Cardiac fibroblast (primary cell): Measurements from ENCODE around the gene TRAF3IP1.

ENCODE experiments used
- DNase-seq, 2 donors: peaks; one replicate each; pipeline versions ENCODE4 v3.0.0 to v3.0.0-alpha.2; 2010; ENCODE audit warnings: low read depth in 2 of 2
- H3K4me3 ChIP-seq, 2 donors: replicated peaks in 1 of 2; 1 replicate in 1 of 2; 2 replicates in 1 of 2; pipeline ENCODE4 v1.5.1; 2011; ENCODE audit warnings: low read depth in 2 of 2, low read length in 2 of 2, mild to moderate bottlenecking in 2 of 2, moderate library complexity in 1 of 2
- TF ChIP-seq, protein P1 (sequence below): IDR thresholded peaks from one replicate; pipeline ENCODE4 v1.5.1; 2011; ENCODE audit warnings: low read depth, mild to moderate bottlenecking, low read length, inconsistent platforms

TRAF3IP1 gene

DNA sequence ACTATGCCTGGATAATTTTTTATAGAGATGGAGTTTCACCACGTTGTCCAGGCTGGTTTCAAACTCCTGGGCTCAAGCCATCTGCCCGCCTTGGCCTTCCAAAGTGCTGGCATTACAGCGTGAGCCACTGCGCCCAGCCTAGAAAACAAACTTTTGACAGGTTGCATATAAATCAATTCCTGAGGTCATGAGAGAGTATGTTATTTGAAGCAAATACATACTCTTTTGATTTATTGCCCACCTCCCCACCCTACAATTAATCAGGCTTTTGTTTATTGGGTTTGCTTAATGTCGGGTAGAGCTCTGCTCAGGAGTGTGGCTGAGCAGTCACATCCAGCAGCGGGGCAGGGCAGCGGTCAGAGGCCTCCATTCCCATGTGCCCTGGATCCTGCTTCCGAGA is 68.5 kb downstream of the TRAF3IP1 start:
- TF ChIP-seq, protein P1, sequence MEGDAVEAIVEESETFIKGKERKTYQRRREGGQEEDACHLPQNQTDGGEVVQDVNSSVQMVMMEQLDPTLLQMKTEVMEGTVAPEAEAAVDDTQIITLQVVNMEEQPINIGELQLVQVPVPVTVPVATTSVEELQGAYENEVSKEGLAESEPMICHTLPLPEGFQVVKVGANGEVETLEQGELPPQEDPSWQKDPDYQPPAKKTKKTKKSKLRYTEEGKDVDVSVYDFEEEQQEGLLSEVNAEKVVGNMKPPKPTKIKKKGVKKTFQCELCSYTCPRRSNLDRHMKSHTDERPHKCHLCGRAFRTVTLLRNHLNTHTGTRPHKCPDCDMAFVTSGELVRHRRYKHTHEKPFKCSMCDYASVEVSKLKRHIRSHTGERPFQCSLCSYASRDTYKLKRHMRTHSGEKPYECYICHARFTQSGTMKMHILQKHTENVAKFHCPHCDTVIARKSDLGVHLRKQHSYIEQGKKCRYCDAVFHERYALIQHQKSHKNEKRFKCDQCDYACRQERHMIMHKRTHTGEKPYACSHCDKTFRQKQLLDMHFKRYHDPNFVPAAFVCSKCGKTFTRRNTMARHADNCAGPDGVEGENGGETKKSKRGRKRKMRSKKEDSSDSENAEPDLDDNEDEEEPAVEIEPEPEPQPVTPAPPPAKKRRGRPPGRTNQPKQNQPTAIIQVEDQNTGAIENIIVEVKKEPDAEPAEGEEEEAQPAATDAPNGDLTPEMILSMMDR: no peak
- DNase-seq: no peak
- no peak overlapping the region for H3K4me3 ChIP-seq

DNA sequence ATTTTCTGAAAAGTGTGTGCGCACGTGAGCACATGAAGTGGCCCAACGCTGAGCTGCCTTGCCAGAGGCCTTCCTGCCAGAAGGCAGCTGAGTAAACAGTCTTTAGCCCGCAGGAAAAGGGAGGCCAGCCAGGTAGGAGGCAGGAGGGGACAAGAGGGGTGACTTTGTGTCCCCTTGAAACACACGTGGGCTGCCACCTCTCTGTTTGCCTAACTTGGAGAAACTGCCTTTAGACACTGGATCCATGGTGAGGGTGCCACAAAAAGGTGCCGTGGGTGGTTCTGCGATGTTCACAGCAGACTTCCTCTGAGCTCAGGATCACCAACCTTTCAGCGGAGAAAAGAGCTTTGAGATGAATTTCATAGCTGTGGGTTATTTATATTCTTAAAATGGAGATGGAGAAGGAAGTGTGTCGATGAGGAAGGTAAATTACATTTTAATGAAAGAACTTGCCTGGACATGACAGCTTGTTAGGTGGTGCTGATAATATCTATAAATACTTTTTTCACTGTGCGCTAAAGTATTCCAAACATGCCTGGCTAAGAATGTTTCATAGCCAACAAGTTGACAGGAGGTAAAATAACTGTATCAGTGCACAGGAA is 69.8 kb downstream of the TRAF3IP1 start:
- no peak overlapping the region for H3K4me3 ChIP-seq
- TF ChIP-seq, protein P1: no peak
- no peak for DNase-seq

DNA sequence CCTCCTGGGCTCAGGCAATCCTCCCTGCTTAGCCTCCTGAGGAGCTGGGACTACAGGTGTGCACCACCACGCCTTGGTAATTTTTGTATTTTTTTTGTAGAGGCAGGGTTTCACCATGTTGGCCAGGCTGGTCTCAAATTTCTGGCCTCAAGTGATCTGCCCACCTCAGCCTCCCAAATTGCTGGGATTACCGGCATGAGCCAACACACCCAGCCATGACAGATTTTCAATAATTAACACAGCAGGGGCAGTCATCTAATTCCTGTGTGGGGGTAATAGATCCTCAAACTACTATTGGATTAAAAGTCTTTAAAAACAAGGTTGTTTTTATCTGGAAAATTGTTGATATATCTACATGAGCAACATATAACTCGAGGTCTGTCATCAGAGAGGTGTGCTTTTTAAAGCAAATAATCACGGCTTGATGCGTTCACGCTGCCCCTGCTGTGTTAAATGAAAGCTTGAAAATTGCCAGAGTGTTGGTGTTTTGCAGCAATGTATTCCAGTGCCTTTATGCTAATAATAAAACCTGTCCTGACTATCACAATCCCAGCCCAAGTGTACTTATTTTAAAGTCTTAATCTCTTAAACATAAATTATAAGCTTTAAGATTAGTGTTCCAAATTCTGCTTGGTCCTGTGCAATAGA is 70.8 kb downstream of the TRAF3IP1 start:
- no peak overlapping the region for H3K4me3 ChIP-seq
- TF ChIP-seq, protein P1: no peak
- no peak for DNase-seq

DNA sequence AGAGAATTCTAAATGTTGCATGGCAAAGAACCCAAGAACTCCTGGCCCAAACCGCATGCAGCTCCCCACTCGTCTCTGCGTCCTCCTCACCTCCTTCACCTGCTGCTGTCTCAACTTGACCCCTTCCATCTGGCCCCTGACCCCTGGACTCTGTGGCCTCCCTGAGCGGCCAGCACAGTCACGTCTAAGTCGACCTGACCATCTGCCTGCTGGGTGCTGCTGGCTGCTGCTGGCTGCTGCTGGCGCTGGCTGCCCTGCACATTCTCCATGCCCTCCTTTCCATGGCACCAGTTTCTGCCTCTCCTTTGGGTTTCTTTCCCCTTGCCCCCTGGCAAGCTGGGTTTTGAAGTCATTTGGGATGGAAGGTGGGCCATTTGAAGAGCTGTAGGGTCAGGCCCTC is 76.3 kb downstream of the TRAF3IP1 start:
- H3K4me3 ChIP-seq: no peak overlapping the region
- DNase-seq: no peak
- TF ChIP-seq, protein P1: no peak

DNA sequence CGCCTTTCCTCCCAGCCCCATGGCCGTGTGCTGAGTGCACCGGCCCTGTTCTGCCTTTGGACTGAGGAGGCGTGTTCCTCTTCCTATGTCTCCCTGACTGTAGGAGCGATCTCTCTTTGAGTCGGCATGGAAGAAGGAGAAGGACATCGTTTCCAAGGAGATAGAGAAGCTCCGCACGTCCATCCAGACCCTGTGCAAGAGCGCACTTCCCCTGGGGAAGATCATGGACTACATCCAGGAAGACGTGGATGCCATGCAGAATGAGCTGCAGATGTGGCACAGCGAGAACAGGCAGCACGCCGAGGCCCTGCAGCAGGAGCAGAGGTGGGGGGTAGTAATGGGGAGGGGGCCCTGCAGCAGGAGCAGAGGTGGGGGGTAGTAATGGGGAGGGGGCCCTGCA is 77.0 kb downstream of the TRAF3IP1 start:
- no peak overlapping the region for H3K4me3 ChIP-seq
- TF ChIP-seq, protein P1: no peak
- no peak for DNase-seq

DNA sequence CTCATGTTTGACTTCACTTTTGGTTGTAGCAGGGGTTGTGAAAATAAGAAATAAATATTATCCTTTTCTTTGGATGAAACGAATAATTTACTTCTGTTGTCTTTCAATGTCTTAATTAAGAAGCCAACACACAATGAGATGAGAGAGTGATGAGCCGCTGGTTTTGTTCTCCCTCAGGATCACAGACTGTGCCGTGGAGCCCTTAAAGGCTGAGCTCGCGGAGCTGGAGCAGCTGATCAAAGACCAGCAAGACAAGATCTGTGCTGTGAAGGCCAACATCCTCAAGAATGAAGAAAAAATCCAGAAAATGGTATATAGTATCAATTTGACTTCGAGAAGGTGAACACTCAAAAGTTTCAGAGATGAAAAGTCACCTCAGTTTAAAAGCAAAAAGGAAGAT is 78.3 kb downstream of the TRAF3IP1 start:
- TF ChIP-seq, protein P1: no peak
- H3K4me3 ChIP-seq: no peak overlapping the region
- no peak for DNase-seq

DNA sequence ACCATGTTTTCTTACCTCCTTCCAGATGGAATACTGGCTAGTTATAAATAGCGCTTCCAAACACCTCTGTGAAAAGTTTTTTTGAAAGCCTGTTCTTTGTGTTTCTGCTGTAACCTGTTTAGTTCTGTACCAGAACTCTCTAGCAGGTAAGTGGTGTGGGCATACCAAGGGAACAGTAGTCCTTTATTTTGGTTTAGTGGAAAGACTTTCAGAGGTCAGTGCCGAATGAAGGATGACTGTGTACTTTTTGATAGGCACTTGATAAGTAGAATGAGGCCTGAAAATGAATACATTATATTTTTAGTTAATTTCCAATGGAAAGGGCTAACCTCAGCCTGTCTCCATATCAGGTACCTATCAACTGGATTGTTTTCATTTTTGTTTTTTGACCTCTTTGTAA is 78.8 kb downstream of the TRAF3IP1 start:
- DNase-seq: no peak
- TF ChIP-seq, protein P1: no peak
- no peak overlapping the region for H3K4me3 ChIP-seq
